Measurements from ENCODE around the gene OSBPL8.

The OSBPL8 gene

DNA sequence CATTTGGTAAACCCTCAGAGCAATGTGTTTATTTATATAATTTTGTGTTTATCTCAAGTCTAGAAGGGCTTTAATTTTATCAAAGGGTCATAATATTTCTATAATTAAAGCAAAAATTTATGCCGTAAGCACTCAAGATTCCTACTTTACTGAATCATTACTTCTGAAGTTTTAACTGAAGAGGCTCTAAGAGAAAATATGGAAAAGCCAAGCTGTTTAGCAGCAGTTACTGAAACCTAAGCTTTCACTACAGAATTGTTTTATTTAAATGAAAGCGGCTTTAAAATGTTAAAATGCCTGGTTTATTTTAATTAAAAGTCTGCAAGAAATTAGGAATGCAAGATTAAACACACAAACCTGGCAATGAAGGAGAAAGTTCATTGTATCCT, 137.4 kb downstream of the OSBPL8 start:
- no peaks in the 10 kb centered on the region for H3K36me3 ChIP-seq (ENCODE audit: control insufficient read depth, insufficient read depth, low read length)
- no peak overlapping the region for H3K4me3 ChIP-seq (ENCODE audit: low read depth, low read length)
- peaks cover 12% of the 10 kb centered on the region for H3K4me1 ChIP-seq (ENCODE audit: control insufficient read depth, insufficient read depth, low read length)
- H3K9me3 ChIP-seq (ENCODE audit: control insufficient read depth, insufficient read depth, low read depth, low read length): peaks cover 17% of the 10 kb centered on the region; the same call in 1 of the 2 replicates
- H3K9ac ChIP-seq (ENCODE audit: low read length): no peak overlapping the region
- no peaks in the 10 kb centered on the region for H3K27me3 ChIP-seq (ENCODE audit: control insufficient read depth, insufficient read depth, low read length)
- no peak overlapping the region for H3K27ac ChIP-seq (ENCODE audit: low read depth, low read length)

DNA sequence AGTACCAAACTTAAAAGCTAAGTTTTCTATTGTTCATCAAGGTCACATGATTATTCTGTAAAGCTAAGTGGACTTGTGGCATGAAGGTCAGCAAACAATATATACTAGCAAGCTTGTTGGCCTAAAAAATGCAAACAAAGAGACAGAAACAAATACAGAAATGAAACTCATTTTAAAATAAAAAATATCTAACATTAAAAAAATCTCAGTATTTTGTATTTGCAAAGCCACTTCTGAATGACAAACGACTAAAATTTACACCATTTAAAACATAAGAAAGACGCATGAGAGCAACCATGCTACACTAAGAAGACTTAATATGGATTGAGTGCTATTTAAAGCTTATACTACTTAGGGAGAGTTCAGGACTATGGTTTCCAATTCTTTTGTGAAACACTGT, 138.5 kb downstream of the OSBPL8 start:
- no peak overlapping the region for H3K9ac ChIP-seq (ENCODE audit: low read length)
- H3K9me3 ChIP-seq (ENCODE audit: control insufficient read depth, insufficient read depth, low read depth, low read length): peaks cover 14% of the 10 kb centered on the region; the same call in 1 of the 2 replicates
- H3K4me3 ChIP-seq (ENCODE audit: low read depth, low read length): no peak overlapping the region
- no peak overlapping the region for H3K27ac ChIP-seq (ENCODE audit: low read depth, low read length)
- H3K4me1 ChIP-seq (ENCODE audit: control insufficient read depth, insufficient read depth, low read length): peaks cover 12% of the 10 kb centered on the region
- H3K36me3 ChIP-seq (ENCODE audit: control insufficient read depth, insufficient read depth, low read length): no peaks in the 10 kb centered on the region
- H3K27me3 ChIP-seq (ENCODE audit: control insufficient read depth, insufficient read depth, low read length): no peaks in the 10 kb centered on the region

DNA sequence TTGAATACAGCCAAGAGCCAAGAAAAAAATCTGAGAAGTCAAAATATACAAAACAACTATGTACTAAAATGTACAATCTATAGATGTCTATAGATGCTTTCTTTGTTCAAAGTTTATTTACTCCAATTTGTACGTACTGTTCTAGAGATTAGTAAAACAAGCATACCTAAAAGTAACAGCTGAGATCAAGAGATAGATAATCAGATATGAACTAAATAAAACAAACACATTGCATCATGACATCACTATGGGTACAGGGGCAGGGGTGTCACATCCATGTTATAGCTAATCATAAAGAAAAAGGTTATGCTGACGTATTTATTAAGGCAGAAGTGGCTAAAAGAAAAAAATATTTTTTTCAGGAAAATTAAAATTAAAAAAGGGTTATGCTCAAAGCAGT, 139.3 kb downstream of the OSBPL8 start:
- Histone ChIP-seq H3K4me3 (ENCODE audit: low read depth, low read length) (no peak overlapping the region), H3K27ac (ENCODE audit: low read depth, low read length) (no peak overlapping the region), H3K27me3 (ENCODE audit: control insufficient read depth, insufficient read depth, low read length) (no peaks in the 10 kb centered on the region), H3K36me3 (ENCODE audit: control insufficient read depth, insufficient read depth, low read length) (no peaks in the 10 kb centered on the region), H3K9ac (ENCODE audit: low read length) (no peak overlapping the region), H3K4me1 (ENCODE audit: control insufficient read depth, insufficient read depth, low read length) (peaks cover 12% of the 10 kb centered on the region), H3K9me3 (ENCODE audit: control insufficient read depth, insufficient read depth, low read depth, low read length) (peaks cover 7% of the 10 kb centered on the region; the same call in 1 of the 2 replicates)

DNA sequence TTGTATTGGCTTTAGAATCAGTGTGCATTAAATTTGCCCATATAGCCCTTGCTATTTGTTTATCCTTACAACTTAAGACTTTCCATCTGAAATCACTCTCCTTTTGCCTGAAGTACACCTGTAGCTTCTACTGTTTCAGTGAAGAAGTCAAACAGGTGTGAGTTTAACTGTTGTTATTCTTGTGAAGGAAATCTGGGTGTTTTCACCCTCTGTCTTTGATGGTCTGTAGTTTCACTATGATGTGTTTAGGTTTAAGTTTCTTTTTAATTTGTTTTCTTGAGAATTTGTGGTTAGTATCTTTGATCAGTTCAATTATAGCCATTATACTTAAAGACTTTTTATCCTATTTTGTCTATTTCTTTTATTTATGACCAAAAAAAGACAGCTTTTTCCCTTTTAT, 142.5 kb downstream of the OSBPL8 start:
- H3K9ac ChIP-seq (ENCODE audit: low read length): no peak overlapping the region
- H3K4me3 ChIP-seq (ENCODE audit: low read depth, low read length): no peak overlapping the region
- no peaks in the 10 kb centered on the region for H3K27me3 ChIP-seq (ENCODE audit: control insufficient read depth, insufficient read depth, low read length)
- no peaks in the 10 kb centered on the region for H3K9me3 ChIP-seq (ENCODE audit: control insufficient read depth, insufficient read depth, low read depth, low read length)
- no peaks in the 10 kb centered on the region for H3K36me3 ChIP-seq (ENCODE audit: control insufficient read depth, insufficient read depth, low read length)
- no peak overlapping the region for H3K27ac ChIP-seq (ENCODE audit: low read depth, low read length)
- H3K4me1 ChIP-seq (ENCODE audit: control insufficient read depth, insufficient read depth, low read length): peaks cover under 1% of the 10 kb centered on the region; the same call in 1 of the 2 replicates

- H3K36me3 ChIP-seq (ENCODE audit: control insufficient read depth, insufficient read depth, low read length): no peaks in the 10 kb centered on the region
- H3K9ac ChIP-seq (ENCODE audit: low read length): no peak overlapping the region
- no peak overlapping the region for H3K4me3 ChIP-seq (ENCODE audit: low read depth, low read length)
- no peaks in the 10 kb centered on the region for H3K9me3 ChIP-seq (ENCODE audit: control insufficient read depth, insufficient read depth, low read depth, low read length)
- H3K27me3 ChIP-seq (ENCODE audit: control insufficient read depth, insufficient read depth, low read length): no peaks in the 10 kb centered on the region
- H3K4me1 ChIP-seq (ENCODE audit: control insufficient read depth, insufficient read depth, low read length): no peaks in the 10 kb centered on the region
- no peak overlapping the region for H3K27ac ChIP-seq (ENCODE audit: low read depth, low read length)
Observed at GRCh38 chr12:76413121-76413520, 146.4 kb downstream of the OSBPL8 start.

DNA sequence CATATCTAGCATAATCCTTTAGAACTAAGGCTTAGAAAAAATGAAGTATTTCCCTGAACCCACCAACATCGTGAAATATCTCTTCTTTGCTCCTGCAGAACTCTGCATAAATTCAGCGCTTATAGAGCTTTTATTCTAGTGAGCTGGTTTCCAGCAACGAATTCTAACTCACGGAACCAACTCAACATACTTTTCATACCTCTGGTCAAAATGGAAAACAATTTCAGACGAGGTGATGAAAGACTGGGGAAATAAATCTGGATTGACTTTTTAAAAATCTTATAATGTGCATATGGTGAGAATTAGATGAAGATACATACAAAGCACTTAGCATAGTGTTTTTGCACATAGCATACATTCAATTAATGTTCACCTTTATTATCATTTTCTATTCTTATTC, 148.8 kb downstream of the OSBPL8 start:
- Histone ChIP-seq H3K27me3 (ENCODE audit: control insufficient read depth, insufficient read depth, low read length) (no peaks in the 10 kb centered on the region), H3K9ac (ENCODE audit: low read length) (no peak overlapping the region), H3K4me3 (ENCODE audit: low read depth, low read length) (no peak overlapping the region), H3K27ac (ENCODE audit: low read depth, low read length) (no peak overlapping the region), H3K36me3 (ENCODE audit: control insufficient read depth, insufficient read depth, low read length) (no peaks in the 10 kb centered on the region), H3K4me1 (ENCODE audit: control insufficient read depth, insufficient read depth, low read length) (no peaks in the 10 kb centered on the region), H3K9me3 (ENCODE audit: control insufficient read depth, insufficient read depth, low read depth, low read length) (no peaks in the 10 kb centered on the region)

DNA sequence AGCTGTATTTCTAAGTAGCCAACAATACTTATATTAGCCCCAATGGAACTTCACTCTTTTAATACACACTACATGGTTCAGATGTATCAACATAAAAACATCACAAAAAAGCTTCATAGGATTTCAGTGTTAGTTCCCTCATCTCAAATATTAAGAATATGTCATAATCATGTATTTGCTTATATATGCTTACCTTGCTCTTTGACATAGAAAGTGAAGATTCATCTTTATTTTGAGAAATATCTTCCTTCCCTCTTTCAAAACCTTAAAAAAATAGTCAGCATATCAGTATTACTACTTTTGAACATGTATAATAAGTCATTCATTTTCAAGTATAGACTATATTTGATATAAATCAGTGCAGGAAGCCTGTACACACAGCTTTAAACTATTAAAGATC, 149.2 kb downstream of the OSBPL8 start:
- no peaks in the 10 kb centered on the region for H3K9me3 ChIP-seq (ENCODE audit: control insufficient read depth, insufficient read depth, low read depth, low read length)
- H3K27me3 ChIP-seq (ENCODE audit: control insufficient read depth, insufficient read depth, low read length): no peaks in the 10 kb centered on the region
- no peaks in the 10 kb centered on the region for H3K4me1 ChIP-seq (ENCODE audit: control insufficient read depth, insufficient read depth, low read length)
- no peak overlapping the region for H3K9ac ChIP-seq (ENCODE audit: low read length)
- no peak overlapping the region for H3K4me3 ChIP-seq (ENCODE audit: low read depth, low read length)
- H3K36me3 ChIP-seq (ENCODE audit: control insufficient read depth, insufficient read depth, low read length): no peaks in the 10 kb centered on the region
- H3K27ac ChIP-seq (ENCODE audit: low read depth, low read length): no peak overlapping the region

GRCh38 chr12:76409074-76409473, 150.5 kb downstream of the OSBPL8 start:
- Histone ChIP-seq H3K27me3 (ENCODE audit: control insufficient read depth, insufficient read depth, low read length) (no peaks in the 10 kb centered on the region), H3K4me3 (ENCODE audit: low read depth, low read length) (no peak overlapping the region), H3K9ac (ENCODE audit: low read length) (no peak overlapping the region), H3K4me1 (ENCODE audit: control insufficient read depth, insufficient read depth, low read length) (no peaks in the 10 kb centered on the region), H3K27ac (ENCODE audit: low read depth, low read length) (no peak overlapping the region), H3K9me3 (ENCODE audit: control insufficient read depth, insufficient read depth, low read depth, low read length) (no peaks in the 10 kb centered on the region), H3K36me3 (ENCODE audit: control insufficient read depth, insufficient read depth, low read length) (no peaks in the 10 kb centered on the region)

DNA sequence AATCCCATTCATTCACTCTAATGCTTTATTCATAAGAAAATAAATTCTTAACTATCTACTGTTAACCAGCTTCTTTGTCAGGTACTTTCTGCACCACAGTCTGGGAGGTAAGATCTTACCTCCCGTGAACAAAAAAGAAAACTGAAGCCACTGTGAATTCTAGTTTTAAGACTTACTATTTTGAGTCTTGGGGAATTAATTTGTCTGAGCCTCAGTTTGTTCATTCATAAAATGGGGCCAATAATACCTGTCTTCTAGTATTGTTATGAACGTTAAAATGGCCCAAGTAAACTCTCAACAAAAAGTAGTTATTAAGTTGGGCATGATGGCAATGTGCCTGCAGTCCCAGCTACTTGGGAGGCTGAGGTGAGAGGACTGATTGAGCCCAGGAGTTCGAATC, 151.9 kb downstream of the OSBPL8 start:
- Histone ChIP-seq H3K36me3 (ENCODE audit: control insufficient read depth, insufficient read depth, low read length) (no peaks in the 10 kb centered on the region), H3K9me3 (ENCODE audit: control insufficient read depth, insufficient read depth, low read depth, low read length) (no peaks in the 10 kb centered on the region), H3K9ac (ENCODE audit: low read length) (no peak overlapping the region), H3K4me3 (ENCODE audit: low read depth, low read length) (no peak overlapping the region), H3K27me3 (ENCODE audit: control insufficient read depth, insufficient read depth, low read length) (no peaks in the 10 kb centered on the region), H3K27ac (ENCODE audit: low read depth, low read length) (no peak overlapping the region), H3K4me1 (ENCODE audit: control insufficient read depth, insufficient read depth, low read length) (no peaks in the 10 kb centered on the region)

- H3K9me3 ChIP-seq (ENCODE audit: control insufficient read depth, insufficient read depth, low read depth, low read length): no peaks in the 10 kb centered on the region
- no peak overlapping the region for H3K4me3 ChIP-seq (ENCODE audit: low read depth, low read length)
- no peak overlapping the region for H3K9ac ChIP-seq (ENCODE audit: low read length)
- no peaks in the 10 kb centered on the region for H3K27me3 ChIP-seq (ENCODE audit: control insufficient read depth, insufficient read depth, low read length)
- H3K27ac ChIP-seq (ENCODE audit: low read depth, low read length): no peak overlapping the region
- peaks cover 23% of the 10 kb centered on the region for H3K36me3 ChIP-seq (ENCODE audit: control insufficient read depth, insufficient read depth, low read length)
- no peaks in the 10 kb centered on the region for H3K4me1 ChIP-seq (ENCODE audit: control insufficient read depth, insufficient read depth, low read length)
Observed at GRCh38 chr12:76402259-76402658, 157.3 kb downstream of the OSBPL8 start.

DNA sequence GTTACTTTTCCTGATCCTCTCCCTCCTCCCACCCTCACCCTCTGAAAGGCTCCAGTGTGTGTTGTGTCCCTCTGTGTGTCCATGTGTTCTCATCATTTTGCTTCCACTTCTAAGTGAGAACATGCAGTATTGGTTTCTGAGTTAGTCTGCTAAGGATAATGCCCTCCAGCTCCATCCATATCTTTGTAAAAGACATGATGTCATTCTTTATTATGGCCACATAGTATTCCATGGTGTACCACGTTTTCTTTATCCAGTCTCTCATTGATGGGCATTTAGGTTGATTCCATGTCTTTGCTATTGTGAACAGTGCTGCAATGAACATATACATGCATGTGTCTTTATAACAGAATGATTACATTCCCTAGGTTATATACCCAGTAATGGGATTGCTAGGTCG, 159.4 kb downstream of the OSBPL8 start:
- no peaks in the 10 kb centered on the region for H3K9me3 ChIP-seq (ENCODE audit: control insufficient read depth, insufficient read depth, low read depth, low read length)
- peaks cover 27% of the 10 kb centered on the region for H3K36me3 ChIP-seq (ENCODE audit: control insufficient read depth, insufficient read depth, low read length)
- H3K27me3 ChIP-seq (ENCODE audit: control insufficient read depth, insufficient read depth, low read length): no peaks in the 10 kb centered on the region

DNA sequence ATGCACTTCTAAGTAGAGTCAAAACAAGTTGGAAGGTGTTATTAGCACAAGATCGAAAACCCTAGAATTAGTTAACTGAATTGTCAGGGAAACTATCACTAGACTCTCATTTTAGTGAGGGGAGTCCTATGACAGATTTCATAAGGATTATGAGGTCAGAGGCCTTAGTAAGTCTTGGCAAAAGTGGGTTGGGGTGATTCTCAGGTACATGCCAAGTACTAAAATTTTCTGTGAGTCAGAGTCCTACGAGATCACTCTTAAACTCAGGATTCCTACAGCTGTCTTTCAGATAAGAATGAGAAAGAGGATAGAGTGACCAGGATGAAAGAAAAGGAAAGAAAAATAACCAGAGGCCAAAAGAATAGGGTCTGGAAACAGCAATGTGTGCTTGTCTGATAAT, 160.5 kb downstream of the OSBPL8 start:
- no peaks in the 10 kb centered on the region for H3K9me3 ChIP-seq (ENCODE audit: control insufficient read depth, insufficient read depth, low read depth, low read length)
- no peaks in the 10 kb centered on the region for H3K4me1 ChIP-seq (ENCODE audit: control insufficient read depth, insufficient read depth, low read length)
- H3K27ac ChIP-seq (ENCODE audit: low read depth, low read length): no peak overlapping the region
- H3K9ac ChIP-seq (ENCODE audit: low read length): no peak overlapping the region
- H3K4me3 ChIP-seq (ENCODE audit: low read depth, low read length): no peak overlapping the region
- H3K36me3 ChIP-seq (ENCODE audit: control insufficient read depth, insufficient read depth, low read length): peaks cover 31% of the 10 kb centered on the region
- no peaks in the 10 kb centered on the region for H3K27me3 ChIP-seq (ENCODE audit: control insufficient read depth, insufficient read depth, low read length)

More for the DNA sequence above, 159.4 kb downstream of the OSBPL8 start:
- Histone ChIP-seq H3K27ac (ENCODE audit: low read depth, low read length) (no peak overlapping the region), H3K4me1 (ENCODE audit: control insufficient read depth, insufficient read depth, low read length) (no peaks in the 10 kb centered on the region), H3K4me3 (ENCODE audit: low read depth, low read length) (no peak overlapping the region), H3K9ac (ENCODE audit: low read length) (no peak overlapping the region)
